Uterus (tissue), 4 donors: ENCODE results near the gene NDUFA11. TPM values are rescaled to one million over a fixed set of nuclear protein-coding genes. Genes with fewer than 3 reads are reported as not detected.
"Not testable (repeated sequence)": the region's sequence is repeated elsewhere in the genome, so short reads cannot be mapped to it uniquely, and the experiment has no call there.

ENCODE experiments used
- DNase-seq, 2 donors: peaks; one replicate each; pipeline ENCODE4 v3.0.0-alpha.2; 2019 to 2020
- H3K27ac ChIP-seq, 2 donors: fragments of 200-600 bp; sonication (generic); 1 replicate in 1 of 2; 2 replicates in 1 of 2; pipeline ENCODE4 v1.5.1; 2016 to 2018
- H3K27me3 ChIP-seq, 2 donors: fragments of 200-600 bp; sonication (generic); one replicate each; pipeline ENCODE4 v1.5.1; 2018 to 2019; ENCODE audit warnings: control low read depth in 1 of 2
- H3K36me3 ChIP-seq, 2 donors: fragments of 200-600 bp; sonication (generic); one replicate each; pipeline ENCODE4 v1.5.1; 2019; ENCODE audit warnings: control low read depth in 1 of 2
- H3K4me1 ChIP-seq, 2 donors: fragments of 200-600 bp; sonication (generic); one replicate each; pipeline ENCODE4 v1.5.1; 2018 to 2019; ENCODE audit warnings: control low read depth in 1 of 2
- H3K4me3 ChIP-seq, 2 donors: fragments of 200-600 bp; sonication (generic); 1 replicate in 1 of 2; 2 replicates in 1 of 2; pipeline ENCODE4 v1.5.1; 2018 to 2019; ENCODE audit warnings: mild to moderate bottlenecking in 1 of 2
- H3K9me3 ChIP-seq, 2 donors: fragments of 200-600 bp; sonication (generic); one replicate each; pipeline ENCODE4 v1.5.1; 2019; ENCODE audit warnings: control low read depth in 1 of 2
- CTCF ChIP-seq, 4 experiments: fragments of 200-600 bp in 2 of 4; fragments of 450-650 bp in 2 of 4; sonication (generic) in 2 of 4; IDR thresholded peaks; one replicate each; pipeline ENCODE4 v1.5.1; 2016 to 2019; ENCODE audit warnings: antibody characterized with exemption in 4 of 4, mild to moderate bottlenecking in 2 of 4, moderate library complexity in 1 of 4
- POLR2A ChIP-seq, 2 donors: fragments of 450-650 bp; IDR thresholded peaks; one replicate each; pipeline ENCODE4 v1.6.1; 2016; ENCODE audit warnings: antibody characterized with exemption in 2 of 2, mild to moderate bottlenecking in 1 of 2, moderate library complexity in 1 of 2
- intact Hi-C: fragments of 100-400 bp; cut with DNase I; formaldehyde crosslinking; loops from one replicate; pipeline ENCODE4 v1.15.1; 2023; ENCODE audit warnings: low total_unique reads
- total RNA-seq, 4 donors: library from RNA; depleted of rRNA in 3 of 4; stranded (reverse); fragments of >200 nt in 3 of 4; gene quantifications; one replicate each; pipeline versions ENCODE4 v1.1.0 to v1.2.4, GENCODE V29; 2014 to 2023
- donor health status: DM: yes; HTN: yes; CAD: no.

Gene NDUFA11
- total RNA-seq, 4 donors from 2014 or later: 68.7 to 261 (median 150) TPM

- H3K4me1 ChIP-seq: no peaks in the 10 kb centered on the region
- no peak within 1 kb of the TSS for H3K4me3 ChIP-seq
- H3K36me3 ChIP-seq: no peaks in the 10 kb centered on the region
- H3K27ac ChIP-seq: no peak within 1 kb of the TSS
- no peaks in the 10 kb centered on the region for H3K9me3 ChIP-seq
- intact Hi-C loops: no loop called here
- DNase-seq: no peak
- H3K27me3 ChIP-seq: no peaks in the 10 kb centered on the region
- no peak for TF ChIP-seq POLR2A (IDR thresholded peaks at IDR 0.05)
- no peak for TF ChIP-seq CTCF (IDR thresholded peaks at IDR 0.05)
Measured at GRCh38 chr19:5851302-5851701, 52.3 kb downstream of the NDUFA11 start, which contains the start of gene FUT3. FUT3 (minus strand) TSS chr19:5851449.

GRCh38 chr19:5850743-5851293 is 52.8 kb downstream of the NDUFA11 start:
- Histone ChIP-seq H3K27ac (no peak overlapping the region), H3K4me3 (no peak overlapping the region), H3K9me3 (no peaks in the 10 kb centered on the region), H3K36me3 (no peaks in the 10 kb centered on the region), H3K27me3 (no peaks in the 10 kb centered on the region), H3K4me1 (no peaks in the 10 kb centered on the region)
- TF ChIP-seq CTCF (IDR thresholded peaks at IDR 0.05) (no peak), POLR2A (IDR thresholded peaks at IDR 0.05) (no peak)
- intact Hi-C loops: no loop called here
- peak; percentile 39 to 57 for DNase-seq

- no peak overlapping the region for H3K27ac ChIP-seq
- TF ChIP-seq POLR2A (IDR thresholded peaks at IDR 0.05): no peak
- no peak for TF ChIP-seq CTCF (IDR thresholded peaks at IDR 0.05)
- H3K4me3 ChIP-seq: no peak overlapping the region
- no peaks in the 10 kb centered on the region for H3K36me3 ChIP-seq
- no peaks in the 10 kb centered on the region for H3K4me1 ChIP-seq
- no peaks in the 10 kb centered on the region for H3K9me3 ChIP-seq
- intact Hi-C loops: no loop called here
- no peak for DNase-seq
- no peaks in the 10 kb centered on the region for H3K27me3 ChIP-seq
Measured at GRCh38 chr19:5850189-5850588, 53.4 kb downstream of the NDUFA11 start.

- H3K4me3 ChIP-seq, H3K27ac ChIP-seq, intact Hi-C loops, H3K4me1 ChIP-seq, H3K27me3 ChIP-seq, H3K9me3 ChIP-seq, H3K36me3 ChIP-seq, DNase-seq: not testable (repeated sequence)
Measured at GRCh38 chr19:5848621-5849020, 55.0 kb downstream of the NDUFA11 start.

GRCh38 chr19:5847846-5848245 is 55.7 kb downstream of the NDUFA11 start:
- H3K9me3 ChIP-seq, H3K27me3 ChIP-seq, intact Hi-C loops, H3K4me1 ChIP-seq, H3K27ac ChIP-seq, H3K36me3 ChIP-seq, DNase-seq, H3K4me3 ChIP-seq: not testable (repeated sequence)

Other genes with a start within 250 kb of the NDUFA11 start
- 10 to 100 TPM in 3 of 4 donors, 1 to 10 TPM in 1; 2.8 to 36.7 (median 21.1) TPM for gene MICOS13, start 223.3 kb downstream of the NDUFA11 start, total RNA-seq
- gene HSD11B1L, start 222.8 kb downstream of the NDUFA11 start, total RNA-seq: 10 to 100 TPM in 1 of 4 donors, 1 to 10 TPM in 2, under 1 TPM in 1; 0.26 to 17.8 (median 7.1) TPM
- gene RPL36, start 213.5 kb downstream of the NDUFA11 start, total RNA-seq: 1,000 to 10,000 TPM in 1 of 4 donors, 100 to 1,000 TPM in 3; 269 to 1,645 (median 565) TPM
- 100 to 1,000 TPM in 1 of 4 donors, 10 to 100 TPM in 3; 39.9 to 134 (median 44.1) TPM for gene LONP1, start 183.6 kb downstream of the NDUFA11 start, total RNA-seq
- gene CATSPERD, start 183.2 kb downstream of the NDUFA11 start, total RNA-seq: not detected
- 1 to 10 TPM in 2 of 4 donors, not detected in 2; 1.6 to 3.5 TPM for gene PRR22, start 119.0 kb downstream of the NDUFA11 start, total RNA-seq
- gene DUS3L, start 112.6 kb downstream of the NDUFA11 start, total RNA-seq: 10 to 100 TPM; 30.6 to 46.1 (median 37.1) TPM
- gene NRTN, start 98.7 kb downstream of the NDUFA11 start, total RNA-seq: under 1 TPM in 1 of 4 donors, not detected in 3; 0.35 TPM
- under 1 TPM in 1 of 4 donors, not detected in 3; 0.55 TPM for gene FUT6, start 64.1 kb downstream of the NDUFA11 start, total RNA-seq
- under 1 TPM in 1 of 4 donors, not detected in 3; 0.29 TPM for gene FUT3, start 52.3 kb downstream of the NDUFA11 start, total RNA-seq
- not detected for gene FUT5, start 33.2 kb downstream of the NDUFA11 start, total RNA-seq
- gene VMAC, start 1.1 kb upstream of the NDUFA11 start, total RNA-seq: 10 to 100 TPM in 1 of 4 donors, 1 to 10 TPM in 3; 2.6 to 10.9 (median 7.1) TPM
- gene CAPS, start 10.5 kb upstream of the NDUFA11 start, total RNA-seq: 10 to 100 TPM in 3 of 4 donors, 1 to 10 TPM in 1; 2.0 to 48.7 (median 12.4) TPM
- 10 to 100 TPM; 40.9 to 98.1 (median 48.5) TPM for gene RANBP3, start 74.3 kb upstream of the NDUFA11 start, total RNA-seq
- 10 to 100 TPM; 10.5 to 77.9 (median 22.8) TPM for gene RFX2, start 206.7 kb upstream of the NDUFA11 start, total RNA-seq
- gene ACSBG2, start 231.9 kb upstream of the NDUFA11 start, total RNA-seq: not detected